HG02571 (cell line): ENCODE measurements around the gene MARCHF10.

Experiments used
- ATAC-seq: cut with Tn5 transposase; IDR thresholded peaks from one replicate; pipeline ENCODE4 v1.9.1; 2021; ENCODE audit warnings: mild to moderate bottlenecking, moderate library complexity; ENCODE audit not compliant: unreplicated experiment

MARCHF10 gene

DNA sequence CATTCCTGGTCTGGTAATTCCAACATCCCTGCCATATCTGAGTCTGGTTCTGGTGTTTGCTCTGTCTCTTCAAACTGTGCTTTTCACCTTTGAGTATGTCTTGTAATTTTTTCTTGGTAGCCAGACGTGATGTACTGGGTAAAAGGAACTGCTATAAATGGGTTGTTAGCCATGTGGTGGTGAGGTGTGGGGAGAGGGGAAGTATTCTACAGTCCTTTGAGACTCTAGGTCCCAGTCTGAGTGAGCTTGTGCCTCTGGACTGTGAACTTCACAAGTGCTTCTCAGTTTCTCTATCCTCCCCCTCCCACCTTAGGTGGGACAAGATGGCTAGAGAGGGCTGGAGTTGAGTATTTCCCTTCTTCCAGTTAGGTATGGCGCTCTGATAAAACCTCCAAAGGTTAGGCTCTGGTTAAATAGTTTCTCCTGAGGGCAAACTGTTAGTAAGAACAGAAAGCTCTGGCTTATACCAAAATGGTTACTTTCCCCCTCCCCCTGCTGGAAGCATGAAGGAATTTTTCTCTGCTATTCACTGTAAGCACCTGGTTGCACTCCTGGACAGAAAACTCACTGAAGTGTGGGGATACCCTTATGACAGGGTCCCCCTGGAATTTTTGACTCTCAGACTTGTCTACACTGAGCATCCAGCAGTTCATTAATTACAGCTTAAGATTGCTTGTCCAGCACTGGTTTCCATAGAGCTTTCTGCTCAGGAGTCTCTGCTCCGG is 87.8 kb downstream of the MARCHF10 start:
- no peak for ATAC-seq

- no peak for ATAC-seq
Observed at GRCh38 chr17:62719586-62719985, 88.5 kb downstream of the MARCHF10 start.

- no peak for ATAC-seq
Observed at GRCh38 chr17:62718429-62718828, 89.7 kb downstream of the MARCHF10 start.

- ATAC-seq = no peak
Observed at GRCh38 chr17:62717889-62718288, 90.2 kb downstream of the MARCHF10 start.

DNA sequence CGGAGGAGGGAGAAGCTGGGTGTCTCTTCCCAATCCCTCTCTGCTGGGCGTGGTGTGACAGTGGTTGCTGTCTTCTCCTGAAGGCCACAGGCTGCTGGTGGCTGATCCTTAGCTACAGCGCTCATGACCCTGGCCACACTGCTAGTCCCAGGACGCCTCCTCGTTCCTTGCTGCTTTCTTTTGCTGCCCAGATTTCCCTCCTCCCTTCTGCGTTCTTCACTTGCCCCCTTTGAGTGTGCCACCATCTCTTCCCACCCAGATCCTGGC is 90.6 kb downstream of the MARCHF10 start:
- no peak for ATAC-seq

GRCh38 chr17:62716834-62717588 is 91.1 kb downstream of the MARCHF10 start:
- no peak for ATAC-seq

GRCh38 chr17:62715882-62716390 is 92.2 kb downstream of the MARCHF10 start:
- no peak for ATAC-seq

DNA sequence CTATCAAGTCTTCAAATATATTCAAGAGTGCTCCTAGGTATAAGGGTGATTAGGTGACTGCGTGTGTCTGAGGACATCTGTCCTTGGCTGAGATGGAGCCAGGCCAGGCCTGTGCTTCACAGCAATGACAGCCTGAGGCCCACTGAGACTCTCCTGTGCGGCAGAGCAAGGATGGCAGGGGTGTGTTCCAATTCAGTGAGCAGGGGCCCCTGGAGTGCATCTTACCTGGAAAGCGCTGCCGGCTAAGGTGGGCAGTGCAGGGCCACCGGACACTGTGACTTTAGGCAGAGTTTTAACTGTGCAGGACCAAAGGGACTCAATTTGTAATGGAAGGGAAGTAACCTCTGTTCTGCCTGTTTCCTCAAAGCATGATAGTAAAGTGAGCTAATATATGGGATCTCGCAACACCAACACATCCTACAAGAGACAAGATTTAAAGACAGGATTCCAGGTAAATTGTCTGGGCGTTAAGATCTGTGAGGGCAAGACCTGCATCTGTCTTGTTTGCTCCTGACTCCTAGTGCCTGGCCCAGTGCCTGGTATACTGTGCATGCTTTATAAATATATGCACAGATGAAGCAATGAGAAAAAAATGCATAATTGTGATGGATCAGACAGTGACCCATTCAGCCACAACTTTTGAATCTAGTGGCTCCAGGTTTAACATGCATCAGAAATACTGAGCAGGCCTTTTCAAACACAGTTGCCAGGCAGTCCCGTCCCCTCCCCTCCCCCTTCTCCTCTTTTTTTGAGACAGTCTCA is 93.9 kb downstream of the MARCHF10 start:
- ATAC-seq = no peak

GRCh38 chr17:62713086-62713881 is 94.8 kb downstream of the MARCHF10 start:
- ATAC-seq = no peak

GRCh38 chr17:62712171-62712581 is 95.9 kb downstream of the MARCHF10 start:
- no peak for ATAC-seq

DNA sequence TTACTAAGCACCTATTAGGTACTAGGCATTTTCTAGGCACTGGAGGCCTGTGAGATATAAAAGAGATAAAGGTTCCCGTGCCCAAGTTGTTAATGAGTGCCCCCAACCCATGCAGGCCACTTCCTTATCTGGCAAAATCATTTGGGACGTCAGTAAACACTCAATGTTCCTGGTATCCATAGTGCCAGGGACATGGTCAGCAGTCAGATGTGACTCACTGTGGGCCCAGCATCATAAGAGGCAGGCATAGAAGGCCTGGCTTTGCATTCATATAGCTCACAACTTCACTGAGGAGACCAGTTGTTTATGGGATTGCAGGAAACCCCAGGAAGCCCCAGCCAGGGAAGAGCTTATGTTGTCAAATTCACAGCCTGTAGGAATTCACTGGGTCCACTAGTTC is 99.5 kb downstream of the MARCHF10 start:
- ATAC-seq = no peak

- no peak for ATAC-seq
Observed at GRCh38 chr17:62707425-62707739, 100.7 kb downstream of the MARCHF10 start.

DNA sequence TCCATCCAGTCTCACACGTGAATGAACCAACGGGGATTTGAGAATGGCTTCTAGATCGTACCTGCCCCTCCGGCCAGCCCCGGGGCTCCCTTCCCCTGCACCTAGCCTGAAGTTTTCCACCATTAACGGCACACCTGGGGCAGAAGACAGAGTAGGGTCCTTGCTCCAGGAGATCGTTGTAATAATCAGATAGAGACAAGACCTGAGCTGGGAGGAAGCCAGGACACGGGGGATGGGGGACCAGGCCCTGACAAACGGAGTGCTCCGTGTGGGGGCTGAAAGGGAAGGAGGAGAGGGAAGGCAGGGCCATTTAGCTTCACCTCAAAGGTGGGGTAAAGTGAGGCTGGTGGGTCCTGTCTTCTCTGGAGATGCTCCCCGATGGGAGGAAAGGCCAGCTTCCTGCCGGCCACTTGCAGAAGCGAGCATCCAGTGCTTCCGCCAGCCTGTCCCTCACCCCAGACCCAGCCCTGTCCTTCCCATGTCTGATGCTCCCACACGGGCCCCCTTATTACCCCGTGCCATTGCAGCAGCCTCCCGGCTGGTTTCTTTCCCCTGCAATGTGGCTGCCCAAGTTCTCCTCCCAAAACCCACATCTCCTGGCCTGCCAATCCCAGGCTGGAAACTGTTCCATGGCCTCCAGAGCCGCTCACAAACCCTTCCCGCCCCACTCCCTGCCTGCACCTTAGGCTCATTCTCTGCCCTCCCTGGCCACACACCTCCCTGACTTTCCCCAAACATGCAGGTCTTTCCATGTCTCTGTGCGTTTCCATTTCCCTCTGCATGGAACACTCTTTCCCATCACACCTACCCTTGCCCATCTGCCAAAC is 101.3 kb downstream of the MARCHF10 start:
- ATAC-seq = no peak

GRCh38 chr17:62705778-62706597 is 102.1 kb downstream of the MARCHF10 start:
- ATAC-seq = no peak

GRCh38 chr17:62705156-62705777 is 102.8 kb downstream of the MARCHF10 start:
- no peak for ATAC-seq

- ATAC-seq = no peak
Observed at GRCh38 chr17:62704381-62704971, 103.6 kb downstream of the MARCHF10 start.

DNA sequence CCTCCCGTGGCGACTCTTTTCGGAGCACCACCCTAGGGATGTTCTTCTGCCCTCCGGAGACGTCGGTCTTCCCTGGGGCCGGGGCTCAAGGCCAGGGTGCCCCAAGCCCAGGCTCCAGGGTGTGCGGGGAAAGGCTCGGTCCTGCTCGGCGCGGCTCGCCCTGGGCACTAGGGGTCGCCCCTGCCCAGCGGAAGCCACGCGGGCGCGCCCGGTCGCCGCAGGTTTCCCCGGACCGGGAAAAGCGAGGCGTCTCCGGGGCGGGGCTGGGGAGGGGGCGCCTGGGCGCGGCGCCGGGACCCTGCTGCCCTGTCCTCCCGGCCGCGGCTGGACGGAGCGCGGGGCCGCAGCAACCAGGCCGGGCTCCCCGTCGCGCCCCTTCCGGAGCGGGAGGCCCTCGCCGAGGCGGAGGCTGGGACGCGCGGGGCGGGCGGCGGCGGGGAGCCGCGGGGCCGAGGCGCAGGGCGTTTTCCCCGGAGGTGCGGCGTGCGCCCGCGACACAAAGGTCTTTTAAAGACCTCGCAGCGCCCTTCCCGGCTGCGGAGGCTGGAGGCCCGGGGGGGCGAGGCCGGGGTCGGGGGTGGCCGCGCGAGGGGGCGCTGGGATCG is 104.2 kb downstream of the MARCHF10 start:
- ATAC-seq = peak; percentile 85

DNA sequence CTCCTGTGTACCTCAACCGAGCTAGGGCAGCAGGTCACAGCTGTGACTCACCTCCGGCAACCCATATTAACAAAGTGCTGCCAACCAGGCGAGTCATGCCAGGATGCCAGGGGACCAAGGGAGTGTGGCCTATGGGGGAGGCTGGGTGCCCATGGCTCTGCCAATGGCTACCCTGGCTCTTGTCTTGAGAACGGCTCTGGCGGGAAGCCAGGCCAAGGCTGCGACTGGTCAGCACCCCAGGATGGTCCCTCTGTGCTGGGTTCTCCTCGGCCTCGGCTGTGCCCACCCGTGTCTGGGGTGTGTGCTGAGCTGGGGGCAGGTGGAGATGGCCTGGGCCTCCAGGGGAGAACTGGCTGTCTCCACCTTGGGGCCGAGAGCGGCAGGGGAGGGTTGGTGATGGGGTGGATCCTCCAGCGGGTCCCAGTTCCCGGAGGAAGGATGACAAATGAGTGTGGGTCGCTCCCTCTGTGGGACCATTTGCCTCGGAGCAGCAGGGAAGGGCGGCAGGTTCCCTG is 104.8 kb downstream of the MARCHF10 start:
- ATAC-seq = no peak
